Activated B cell treated with CpG ODN at 0.5 μM for 24 hours (primary cell): ENCODE results near the gene PSMD6. TPM values are rescaled to one million over a fixed set of nuclear protein-coding genes. Genes with fewer than 3 reads are reported as not detected.

Experiments
- ATAC-seq: fragments of 200-7000 bp; cut with Tn5 transposase; one replicate; pipeline ENCODE4 v1.10.0; 2021; ENCODE audit warnings: low read depth, mild to moderate bottlenecking, moderate library complexity
- CTCF ChIA-PET: fragments of 350-600 bp; sonication (Branson Sonifier 250); formaldehyde crosslinking; loops from one replicate; lab custom pipeline; 2021; ENCODE audit warnings: antibody characterized with exemption; lab: Charles Lee
- POLR2A ChIA-PET: fragments of 350-600 bp; sonication (Branson Sonifier 250); formaldehyde crosslinking; loops from one replicate; lab custom pipeline; 2021; ENCODE audit warnings: antibody characterized with exemption; lab: Charles Lee
- DNase-seq: peaks from one replicate; pipeline ENCODE4 v3.0.0; 2022
- H3K27ac Mint-ChIP-seq: one replicate; pipeline ENCODE4 v1.8.0; 2020; ENCODE audit warnings: mixed read lengths
- H3K27me3 Mint-ChIP-seq: one replicate; pipeline ENCODE4 v1.8.0; 2021; ENCODE audit warnings: mixed read lengths
- H3K36me3 Mint-ChIP-seq: one replicate; pipeline ENCODE4 v1.8.0; 2021; ENCODE audit warnings: low read depth, mixed read lengths
- H3K4me1 Mint-ChIP-seq: one replicate; pipeline ENCODE4 v1.8.0; 2021; ENCODE audit warnings: mixed read lengths
- H3K4me3 Mint-ChIP-seq: one replicate; pipeline ENCODE4 v1.8.0; 2020; ENCODE audit warnings: mild to moderate bottlenecking, mixed read lengths
- H3K9me3 Mint-ChIP-seq: one replicate; pipeline ENCODE4 v1.8.0; 2020; ENCODE audit warnings: mixed read lengths
- intact Hi-C: fragments of 100-400 bp; cut with micrococcal nuclease; formaldehyde crosslinking; loops from one replicate; pipeline ENCODE4 v1.15.1; 2024
- total RNA-seq: library from RNA; stranded (reverse); gene quantifications from 2 replicates; pipeline ENCODE4 v1.2.3, GENCODE V29; 2022
- TF ChIP-seq, protein P1 (sequence below): fragments of 200-600 bp; IDR thresholded peaks from one replicate; pipeline ENCODE4 v1.8.0; 2022; ENCODE audit warnings: antibody characterized with exemption, mild to moderate bottlenecking

PSMD6 gene
- total RNA-seq, 1 donor from 2014 or later = 91.4 TPM

DNA sequence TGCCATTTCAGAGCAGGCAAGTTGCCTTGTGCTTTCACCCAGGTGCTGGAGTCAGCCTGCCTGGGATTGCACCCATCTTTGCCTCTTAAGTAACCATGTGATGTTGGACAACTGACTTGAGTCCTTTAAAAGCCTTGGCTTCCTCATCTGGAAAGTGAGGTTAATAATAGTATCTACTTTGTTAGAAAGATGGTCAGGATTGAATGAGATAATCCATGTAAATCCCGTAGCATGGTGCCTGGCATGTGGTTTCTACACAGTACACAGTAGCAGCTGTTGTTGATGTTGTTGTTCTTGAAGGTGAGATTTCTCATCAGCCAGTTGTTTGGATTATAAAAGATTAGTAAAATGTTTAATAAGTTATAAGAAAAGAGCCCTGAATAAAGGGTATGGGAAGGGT lies 48.8 kb downstream of the PSMD6 start:
- Mint-ChIP-seq H3K36me3 (peaks cover 34% of the 10 kb centered on the region), H3K4me1 (peaks cover 33% of the 10 kb centered on the region), H3K27me3 (no peaks in the 10 kb centered on the region), H3K4me3 (no peak overlapping the region), H3K9me3 (no peaks in the 10 kb centered on the region), H3K27ac (no peak overlapping the region)
- ChIA-PET CTCF (interaction anchor here (3.2 kb wide), 1 partner anchor 13 kb away, joined by 11 read pairs; no protein-coding TSS in a partner anchor), POLR2A (no interaction called here)
- DNase-seq (no peak), ATAC-seq (no peak)
- intact Hi-C loops = no loop called here
- TF ChIP-seq, protein P1, sequence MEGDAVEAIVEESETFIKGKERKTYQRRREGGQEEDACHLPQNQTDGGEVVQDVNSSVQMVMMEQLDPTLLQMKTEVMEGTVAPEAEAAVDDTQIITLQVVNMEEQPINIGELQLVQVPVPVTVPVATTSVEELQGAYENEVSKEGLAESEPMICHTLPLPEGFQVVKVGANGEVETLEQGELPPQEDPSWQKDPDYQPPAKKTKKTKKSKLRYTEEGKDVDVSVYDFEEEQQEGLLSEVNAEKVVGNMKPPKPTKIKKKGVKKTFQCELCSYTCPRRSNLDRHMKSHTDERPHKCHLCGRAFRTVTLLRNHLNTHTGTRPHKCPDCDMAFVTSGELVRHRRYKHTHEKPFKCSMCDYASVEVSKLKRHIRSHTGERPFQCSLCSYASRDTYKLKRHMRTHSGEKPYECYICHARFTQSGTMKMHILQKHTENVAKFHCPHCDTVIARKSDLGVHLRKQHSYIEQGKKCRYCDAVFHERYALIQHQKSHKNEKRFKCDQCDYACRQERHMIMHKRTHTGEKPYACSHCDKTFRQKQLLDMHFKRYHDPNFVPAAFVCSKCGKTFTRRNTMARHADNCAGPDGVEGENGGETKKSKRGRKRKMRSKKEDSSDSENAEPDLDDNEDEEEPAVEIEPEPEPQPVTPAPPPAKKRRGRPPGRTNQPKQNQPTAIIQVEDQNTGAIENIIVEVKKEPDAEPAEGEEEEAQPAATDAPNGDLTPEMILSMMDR = no peak

DNA sequence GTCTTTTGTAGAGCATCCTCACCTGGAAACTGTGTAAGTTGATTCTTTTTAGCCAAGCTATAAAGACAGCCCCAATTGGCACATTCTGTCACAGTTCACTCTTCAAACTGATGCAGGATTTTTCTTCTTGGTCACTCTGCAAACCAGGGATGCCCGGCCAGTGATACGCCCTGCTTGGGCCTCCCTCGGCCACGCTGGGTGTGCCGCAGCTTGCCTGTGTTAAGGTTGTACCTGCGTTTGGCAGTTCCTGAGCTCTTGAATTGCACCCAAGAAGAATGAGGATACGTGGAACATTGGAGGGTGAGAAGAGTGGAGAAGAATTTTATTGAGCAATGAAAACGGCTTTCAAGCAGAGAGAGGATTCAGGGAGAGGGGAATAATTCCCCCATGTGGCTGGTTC lies 49.9 kb downstream of the PSMD6 start:
- Mint-ChIP-seq H3K27ac (no peak overlapping the region), H3K36me3 (peaks cover 31% of the 10 kb centered on the region), H3K4me1 (peaks cover 36% of the 10 kb centered on the region), H3K4me3 (no peak overlapping the region), H3K9me3 (no peaks in the 10 kb centered on the region), H3K27me3 (no peaks in the 10 kb centered on the region)
- intact Hi-C loops = no loop called here
- DNase-seq (no peak), ATAC-seq (no peak)
- TF ChIP-seq, protein P1 = no peak
- ChIA-PET CTCF (interaction anchor here (1.3 kb wide), 1 partner anchor 19 kb away, joined by 3 read pairs; no protein-coding TSS in a partner anchor), POLR2A (no interaction called here)

DNA sequence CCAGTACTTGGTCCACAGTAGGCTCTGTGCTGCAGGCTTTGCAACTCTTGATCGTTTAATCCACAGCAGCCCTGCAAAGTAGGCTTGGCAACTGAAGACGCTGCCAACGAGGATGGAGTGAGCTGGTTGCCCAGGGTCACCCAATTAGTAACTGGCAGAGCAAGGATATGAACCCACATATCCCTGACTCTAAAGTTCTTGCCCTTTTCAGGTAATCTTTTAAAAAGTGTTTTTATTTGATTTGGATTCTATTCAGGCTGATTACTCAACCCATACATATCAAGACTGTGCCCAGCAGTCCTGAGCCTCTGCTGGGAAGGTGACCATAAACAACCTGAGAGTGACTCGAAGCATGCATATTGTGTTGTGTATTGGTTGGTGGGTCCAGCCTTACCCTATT lies 50.3 kb downstream of the PSMD6 start:
- no peaks in the 10 kb centered on the region for H3K9me3 Mint-ChIP-seq

DNA sequence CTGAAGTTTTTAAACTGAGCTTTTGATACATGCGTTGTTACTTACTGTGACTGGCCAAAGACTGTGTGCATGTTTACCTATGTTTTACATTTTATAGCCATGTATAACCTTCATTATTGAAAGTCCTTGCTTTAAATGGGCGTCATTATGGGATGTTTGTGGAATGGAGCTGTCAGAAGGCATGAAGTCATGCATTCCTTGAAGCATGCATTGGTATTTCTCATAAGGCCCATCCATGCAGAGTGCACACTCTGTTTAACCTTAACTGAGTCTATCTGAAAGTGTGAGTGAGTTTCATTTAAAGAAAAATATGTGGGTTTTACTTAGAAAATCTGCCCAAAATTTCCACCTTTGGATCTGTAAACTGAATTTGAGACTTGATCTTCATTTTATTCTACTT lies 51.1 kb downstream of the PSMD6 start:
- Mint-ChIP-seq H3K27me3 (no peaks in the 10 kb centered on the region), H3K27ac (no peak overlapping the region), H3K9me3 (no peaks in the 10 kb centered on the region), H3K4me3 (no peak overlapping the region), H3K36me3 (peaks cover 27% of the 10 kb centered on the region), H3K4me1 (peaks cover 40% of the 10 kb centered on the region)
- DNase-seq (no peak), ATAC-seq (no peak)
- CTCF ChIA-PET = interaction anchor here (1.1 kb wide), 1 partner anchor 21 kb away, joined by 3 read pairs; no protein-coding TSS in a partner anchor
- POLR2A ChIA-PET = no interaction called here
- intact Hi-C loops = no loop called here
- TF ChIP-seq, protein P1 = no peak

More for the DNA sequence above, 50.3 kb downstream of the PSMD6 start:
- Mint-ChIP-seq H3K4me3 (no peak overlapping the region), H3K27me3 (no peaks in the 10 kb centered on the region), H3K27ac (no peak overlapping the region), H3K36me3 (peaks cover 28% of the 10 kb centered on the region), H3K4me1 (peaks cover 36% of the 10 kb centered on the region)
- ATAC-seq = no peak
- intact Hi-C loops = no loop called here
- DNase-seq = no peak
- POLR2A ChIA-PET = no interaction called here
- CTCF ChIA-PET = interaction anchor here (1.3 kb wide), 1 partner anchor 20 kb away, joined by 3 read pairs; no protein-coding TSS in a partner anchor
- TF ChIP-seq, protein P1 = no peak

DNA sequence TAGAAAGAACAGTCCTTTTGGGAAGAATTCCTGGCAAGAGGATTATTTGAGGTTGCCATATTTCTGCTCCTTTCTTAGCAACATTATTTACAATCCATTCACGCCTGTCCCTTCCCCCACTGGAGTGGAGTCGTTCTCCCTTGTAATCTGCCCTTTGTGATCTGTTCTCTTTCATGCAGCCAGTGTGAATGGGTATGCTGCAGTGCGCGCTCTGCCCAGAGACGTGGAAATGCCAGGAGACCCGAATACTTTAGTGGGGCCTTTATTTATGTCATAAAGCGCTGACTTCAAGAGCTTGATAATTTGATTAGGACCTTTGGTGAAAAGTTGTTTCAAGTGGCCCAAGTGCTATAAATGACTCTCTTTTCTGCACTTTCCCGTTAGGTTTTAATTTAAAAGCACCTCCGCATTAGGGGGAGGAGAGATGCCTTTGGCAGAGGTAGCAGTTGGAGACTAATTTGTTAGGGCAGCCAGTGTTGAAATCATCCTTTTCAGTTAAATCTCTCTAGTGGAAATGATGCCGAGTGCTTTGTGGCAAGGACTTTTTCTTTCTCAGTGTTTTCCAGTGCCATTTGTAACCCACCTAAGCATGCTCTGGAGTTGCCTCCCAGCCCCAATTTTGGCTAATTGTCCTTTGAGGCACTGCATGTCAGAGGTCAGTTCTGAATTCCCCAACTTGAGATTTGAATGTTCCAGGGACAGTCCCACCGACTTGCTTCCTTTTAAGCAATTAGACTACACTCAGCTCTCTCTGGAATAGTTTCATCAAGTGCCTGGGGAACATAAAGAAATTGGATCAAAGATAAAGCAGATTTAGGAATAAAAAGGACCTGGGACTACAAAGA lies 52.4 kb downstream of the PSMD6 start:
- Mint-ChIP-seq H3K4me3 (peak overlapping the region; percentile 5), H3K36me3 (peaks cover 25% of the 10 kb centered on the region), H3K4me1 (peaks cover 48% of the 10 kb centered on the region), H3K9me3 (no peaks in the 10 kb centered on the region), H3K27ac (no peak overlapping the region), H3K27me3 (no peaks in the 10 kb centered on the region)
- ATAC-seq (no peak), DNase-seq (no peak)
- ChIA-PET POLR2A (no interaction called here), CTCF (no interaction called here)
- intact Hi-C loops = no loop called here
- TF ChIP-seq, protein P1 = no peak
